ENCODE results near the gene TARS1. TPM values are rescaled to one million over a fixed set of nuclear protein-coding genes. Genes with fewer than 3 reads are reported as not detected.

TARS1 gene
- total and polyA plus RNA-seq, 2 of the 13 experiments (the other 11 are each of a cell fraction or from before 2014, with no cell fraction given), result 77.0 to 184 TPM

GRCh38 chr5:33488558-33489355, 48.0 kb downstream of the TARS1 start:
- peaks cover 9% of the 10 kb centered on the region; the same call in 1 of the 2 replicates for H3K4me1 ChIP-seq (ENCODE audit: insufficient read depth, low read length)
- in situ Hi-C loops (cut with HindIII; ENCODE audit: extremely low pct_ligation_motif_present, low pct_unique_long_range_greater_than_20kb) (no loop called here), intact Hi-C loops (cut with micrococcal nuclease; ENCODE audit: unreplicated experiment) (no loop called here)
- ChIA-PET CTCF (ENCODE audit: low intra/inter-chr PET ratio, low total read pairs) (no interaction called here), POLR2A (no interaction called here)
- FAIRE-seq (no peak), ATAC-seq (no peak), DNase-seq (ENCODE audit: low spot score) (no peak)
- no peaks in the 10 kb centered on the region for H3K79me2 ChIP-seq (ENCODE audit: insufficient read depth, low read length)
- H3K4me2 ChIP-seq (ENCODE audit: low read depth, low read length), result no peak overlapping the region
- TF ChIP-seq KLF6 (CRISPR knock-in tag; IDR thresholded peaks at IDR 0.05), result no peak
- TF ChIP-seq, protein P1, sequence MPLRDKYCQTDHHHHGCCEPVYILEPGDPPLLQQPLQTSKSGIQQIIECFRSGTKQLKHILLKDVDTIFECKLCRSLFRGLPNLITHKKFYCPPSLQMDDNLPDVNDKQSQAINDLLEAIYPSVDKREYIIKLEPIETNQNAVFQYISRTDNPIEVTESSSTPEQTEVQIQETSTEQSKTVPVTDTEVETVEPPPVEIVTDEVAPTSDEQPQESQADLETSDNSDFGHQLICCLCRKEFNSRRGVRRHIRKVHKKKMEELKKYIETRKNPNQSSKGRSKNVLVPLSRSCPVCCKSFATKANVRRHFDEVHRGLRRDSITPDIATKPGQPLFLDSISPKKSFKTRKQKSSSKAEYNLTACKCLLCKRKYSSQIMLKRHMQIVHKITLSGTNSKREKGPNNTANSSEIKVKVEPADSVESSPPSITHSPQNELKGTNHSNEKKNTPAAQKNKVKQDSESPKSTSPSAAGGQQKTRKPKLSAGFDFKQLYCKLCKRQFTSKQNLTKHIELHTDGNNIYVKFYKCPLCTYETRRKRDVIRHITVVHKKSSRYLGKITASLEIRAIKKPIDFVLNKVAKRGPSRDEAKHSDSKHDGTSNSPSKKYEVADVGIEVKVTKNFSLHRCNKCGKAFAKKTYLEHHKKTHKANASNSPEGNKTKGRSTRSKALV (CRISPR knock-in tag; IDR thresholded peaks at IDR 0.05), result no peak
- no peak for TF ChIP-seq STAG1 (CRISPR knock-in tag; IDR thresholded peaks at IDR 0.05)
- TF ChIP-seq ZNF790 (CRISPR knock-in tag; IDR thresholded peaks at IDR 0.05; ENCODE audit: borderline replicate concordance), result no peak
- no peak for TF ChIP-seq ZNF780A (CRISPR knock-in tag; IDR thresholded peaks at IDR 0.05)
- H3K9me3 ChIP-seq (ENCODE audit: low read length), result no peaks in the 10 kb centered on the region
- WGBS (ENCODE audit: low lambda C conversion rate), result 76% methylated on average over 11 of the region's 19 CpGs
- no peak overlapping the region for H3K9ac ChIP-seq (ENCODE audit: insufficient read depth, low read depth, low read length)
- no peak overlapping the region for H2AFZ ChIP-seq (ENCODE audit: low read length)
- BruUV-seq (replicated peaks), result no TSS peak
- no peak overlapping the region for H3K4me3 ChIP-seq (replicated peaks in 1 of 3; ENCODE audit: insufficient read depth in 1 of 3, low read depth in 2 of 3, low read length in 3 of 3)
- H4K20me1 ChIP-seq (ENCODE audit: insufficient read depth, low read length), result no peaks in the 10 kb centered on the region
- no peaks in the 10 kb centered on the region for H3K36me3 ChIP-seq (replicated peaks in 1 of 2; ENCODE audit: control insufficient read depth in 1 of 2, insufficient read depth in 2 of 2, low read length in 2 of 2)
- no peaks in the 10 kb centered on the region for H3K27me3 ChIP-seq (ENCODE audit: control insufficient read depth in 1 of 2, insufficient read depth in 2 of 2, low read length in 2 of 2)
- H3K27ac ChIP-seq (ENCODE audit: extremely low read length, insufficient read depth, low read length), result no peak overlapping the region
